ENCODE results near the gene MTG1.
A peak's percentile ranks its signal among the peaks of the same experiment; 100 is the strongest.

MTG1 gene

GRCh38 chr10:133401981-133402725 lies 8.2 kb downstream of the MTG1 start:
- no peak for TF ChIP-seq CTCF (IDR thresholded peaks at IDR 0.05; ENCODE audit: low read depth, low read length)
- no peak overlapping the region for H3K4me3 ChIP-seq (replicated peaks in 1 of 2; ENCODE audit: low read depth in 2 of 2, low read length in 2 of 2)
- DNase-seq (ENCODE audit: low read depth in 2 of 2): no peak

GRCh38 chr10:133403359-133403758 lies 9.4 kb downstream of the MTG1 start:
- no peak for TF ChIP-seq CTCF (IDR thresholded peaks at IDR 0.05; ENCODE audit: low read depth, low read length)
- no peak for DNase-seq (ENCODE audit: low read depth in 2 of 2)
- H3K4me3 ChIP-seq (replicated peaks in 1 of 2; ENCODE audit: low read depth in 2 of 2, low read length in 2 of 2): no peak overlapping the region

- no peak for TF ChIP-seq CTCF (IDR thresholded peaks at IDR 0.05; ENCODE audit: low read depth, low read length)
- no peak for DNase-seq (ENCODE audit: low read depth in 2 of 2)
- H3K4me3 ChIP-seq (replicated peaks in 1 of 2; ENCODE audit: low read depth in 2 of 2, low read length in 2 of 2): no peak overlapping the region
Observed at GRCh38 chr10:133403784-133404183, 9.8 kb downstream of the MTG1 start.

- no peak overlapping the region for H3K4me3 ChIP-seq (replicated peaks in 1 of 2; ENCODE audit: low read depth in 2 of 2, low read length in 2 of 2)
- no peak for TF ChIP-seq CTCF (IDR thresholded peaks at IDR 0.05; ENCODE audit: low read depth, low read length)
- no peak for DNase-seq (ENCODE audit: low read depth in 2 of 2)
Observed at GRCh38 chr10:133405272-133405671, 11.3 kb downstream of the MTG1 start.

- peak in 1 of 2 donors; percentile 21 for DNase-seq (ENCODE audit: low read depth in 2 of 2)
- no peak overlapping the region for H3K4me3 ChIP-seq (replicated peaks in 1 of 2; ENCODE audit: low read depth in 2 of 2, low read length in 2 of 2)
- no peak for TF ChIP-seq CTCF (IDR thresholded peaks at IDR 0.05; ENCODE audit: low read depth, low read length)
Observed at GRCh38 chr10:133405844-133406527, 12.0 kb downstream of the MTG1 start.

- DNase-seq (ENCODE audit: low read depth in 2 of 2): no peak
- no peak for TF ChIP-seq CTCF (IDR thresholded peaks at IDR 0.05; ENCODE audit: low read depth, low read length)
- no peak overlapping the region for H3K4me3 ChIP-seq (replicated peaks in 1 of 2; ENCODE audit: low read depth in 2 of 2, low read length in 2 of 2)
Observed at GRCh38 chr10:133411523-133412380, 17.8 kb downstream of the MTG1 start.

Measured in cardiac fibroblast (primary cell).